Activated CD8-positive, alpha-beta memory T cell treated with anti-CD3 and anti-CD28 coated beads for 48 hours (primary cell): ENCODE results near the gene FABP2.
A peak's percentile ranks its signal among the peaks of the same experiment; 100 is the strongest.
"Not testable (repeated sequence)": the region's sequence is repeated elsewhere in the genome, so short reads cannot be mapped to it uniquely, and the experiment has no call there.

Experiments
- DNase-seq, 3 experiments: peaks; one replicate each; pipeline ENCODE4 v3.0.0-alpha.2; 2020; ENCODE audit warnings: low read depth in 2 of 3, low spot score in 2 of 3

The FABP2 gene

GRCh38 chr4:119321921-119322687, at the start of gene FABP2:
Gene FABP2 (minus strand): TSS chr4:119322138. CDS start chr4:119322102, 36 bp downstream.
- no peak for DNase-seq

DNA sequence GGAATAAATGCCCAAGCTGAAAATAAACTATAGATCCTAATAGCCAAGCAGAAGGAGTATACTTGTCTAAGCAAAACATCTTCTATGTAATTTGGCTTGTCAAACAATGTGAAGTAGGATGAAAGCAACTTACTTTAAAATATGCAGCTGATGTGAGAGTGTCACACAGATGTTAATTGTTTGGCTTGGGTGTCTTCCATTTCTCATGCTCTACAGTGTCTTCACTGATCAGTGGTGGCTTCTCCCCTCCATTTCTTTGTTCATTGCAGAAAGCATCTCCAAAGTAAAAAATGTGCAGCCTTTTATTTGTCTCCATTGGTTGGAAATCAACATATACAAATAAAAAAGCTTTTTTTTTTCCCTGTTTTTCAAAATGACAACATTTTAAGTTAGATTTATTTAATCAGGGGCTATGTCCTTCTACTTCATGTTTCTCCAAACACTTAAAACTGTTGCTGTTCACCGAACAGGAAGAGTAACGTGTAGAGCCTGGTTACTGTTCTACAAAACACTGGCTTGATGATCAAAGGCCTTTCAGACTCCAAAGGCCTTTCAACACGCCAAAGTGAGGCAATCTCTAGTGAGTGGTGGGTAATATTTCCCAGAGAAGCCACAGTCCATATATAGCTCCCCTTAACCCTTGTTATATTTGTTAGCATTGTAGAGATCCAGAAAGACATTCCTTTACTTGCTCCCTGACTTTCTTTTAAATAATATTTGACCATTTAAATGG, 49.2 kb upstream of the FABP2 start:
- DNase-seq: not testable (repeated sequence)

GRCh38 chr4:119370392-119370791, 48.5 kb upstream of the FABP2 start:
- DNase-seq: peak in 2 of 3 experiments; percentile 13 to 15

DNA sequence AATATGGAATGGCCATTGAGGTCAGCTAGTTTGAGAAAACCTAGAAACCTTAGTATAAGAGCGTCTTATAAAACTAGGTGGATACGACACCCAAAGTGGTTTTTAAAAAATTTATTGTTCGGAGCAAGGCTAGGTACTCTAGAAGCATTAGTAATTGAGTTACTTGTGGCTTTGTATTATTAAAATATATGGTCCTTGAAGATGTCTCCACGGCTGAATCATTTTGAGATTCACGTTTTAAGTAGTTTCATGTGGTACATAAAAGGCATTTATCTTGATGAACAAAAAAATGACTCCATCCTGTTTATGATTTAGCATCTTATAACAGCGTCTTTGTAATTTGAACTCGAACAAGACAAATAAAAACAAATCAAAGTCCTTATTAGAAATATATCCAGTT, 44.9 kb upstream of the FABP2 start:
- not testable (repeated sequence) for DNase-seq

DNA sequence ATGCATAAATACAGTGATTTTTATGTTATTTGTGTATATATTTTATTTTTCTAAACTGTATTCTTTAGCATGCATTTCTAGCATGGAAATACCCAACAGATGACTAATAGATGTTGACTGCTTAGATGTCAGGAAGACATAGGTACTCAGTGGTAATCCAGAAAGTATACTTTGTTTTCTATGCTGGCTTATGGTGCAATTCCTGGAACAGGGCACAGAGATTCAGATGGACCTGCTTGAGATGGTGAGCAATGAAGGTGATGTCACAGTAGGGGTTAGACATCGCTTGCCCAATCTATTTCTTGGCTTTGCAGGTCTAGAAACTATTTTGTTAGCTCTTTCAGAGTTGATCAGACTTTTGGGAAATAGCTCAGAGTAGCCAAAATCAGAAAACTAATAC, 42.3 kb upstream of the FABP2 start:
- not testable (repeated sequence) for DNase-seq

GRCh38 chr4:119363372-119363771, 41.4 kb upstream of the FABP2 start:
- DNase-seq: not testable (repeated sequence)

DNA sequence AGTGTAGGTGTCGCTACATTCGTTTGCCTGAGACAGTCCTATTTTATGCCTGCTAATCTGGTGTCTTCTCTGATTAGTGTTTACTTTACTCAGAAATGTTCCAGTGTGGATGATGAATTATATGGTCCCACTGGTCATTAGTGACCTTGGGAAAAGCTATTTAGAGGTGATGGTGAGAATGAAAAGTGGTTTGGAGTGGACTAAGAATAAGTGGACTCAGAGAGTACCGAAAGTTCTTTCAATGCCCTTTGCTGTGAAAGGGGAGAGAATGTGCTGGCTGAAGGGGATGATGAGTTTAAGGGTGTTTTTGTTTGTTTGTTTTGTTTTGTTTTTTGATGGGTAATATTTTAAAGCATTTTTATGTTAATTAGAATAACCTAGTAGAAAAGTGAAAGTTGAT, 40.5 kb upstream of the FABP2 start:
- DNase-seq: not testable (repeated sequence)

DNA sequence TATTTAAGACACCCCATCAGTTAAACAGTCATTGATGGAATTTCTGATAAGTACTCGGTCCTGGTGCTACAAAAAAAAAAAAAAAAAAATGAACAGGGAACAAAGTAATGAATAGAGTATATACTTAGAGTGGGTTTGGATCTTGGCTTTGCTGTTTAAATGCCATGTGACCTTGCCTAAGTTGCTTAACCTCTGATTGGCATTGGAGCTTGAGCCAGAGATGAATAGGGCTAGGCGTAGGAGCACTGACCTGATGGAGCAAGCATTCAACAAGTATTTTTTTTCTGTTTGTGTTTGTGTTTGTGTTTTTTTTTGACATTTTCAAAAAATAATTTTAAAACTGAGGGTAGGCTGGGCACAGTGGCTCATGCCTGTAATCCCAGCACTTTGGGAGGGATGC, 37.9 kb upstream of the FABP2 start:
- not testable (repeated sequence) for DNase-seq

DNA sequence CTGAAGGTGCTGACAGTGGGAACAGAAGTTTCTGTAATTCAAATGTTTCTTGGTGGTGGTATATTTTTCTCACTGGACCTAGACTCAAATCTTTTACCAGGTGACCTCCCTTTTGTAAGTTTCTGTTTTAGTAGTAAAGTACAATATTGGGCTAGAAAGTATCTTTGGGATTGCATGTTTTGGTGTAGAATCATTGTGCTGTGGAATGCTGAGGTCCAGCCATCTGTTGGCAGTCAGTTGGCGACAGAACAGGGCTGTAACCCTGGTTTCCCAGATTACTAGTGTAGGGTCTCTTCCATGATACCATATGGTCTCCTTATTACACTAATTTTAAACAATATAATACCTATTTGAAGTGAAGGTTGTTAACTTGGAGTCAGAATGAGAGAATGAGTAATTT, 34.9 kb upstream of the FABP2 start:
- DNase-seq: not testable (repeated sequence)

DNA sequence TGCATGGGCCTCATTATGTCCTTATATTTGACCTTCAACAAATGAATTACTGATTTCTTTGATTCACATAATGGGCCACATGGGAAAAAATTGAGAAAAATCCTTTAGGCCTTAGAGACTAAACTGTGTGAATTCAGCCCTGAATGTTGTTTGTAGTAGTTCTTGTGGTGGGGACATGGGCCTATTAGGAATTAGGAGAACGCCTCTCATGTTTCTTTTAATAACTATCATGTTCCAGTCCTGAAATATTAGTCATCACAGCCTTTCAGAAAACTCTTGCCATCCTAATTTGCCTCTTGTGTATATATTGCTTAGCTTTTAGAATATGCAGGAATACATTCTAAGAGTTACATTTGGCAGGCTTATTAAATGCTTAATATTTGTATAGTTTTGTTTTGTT, 34.1 kb upstream of the FABP2 start:
- DNase-seq: not testable (repeated sequence)

DNA sequence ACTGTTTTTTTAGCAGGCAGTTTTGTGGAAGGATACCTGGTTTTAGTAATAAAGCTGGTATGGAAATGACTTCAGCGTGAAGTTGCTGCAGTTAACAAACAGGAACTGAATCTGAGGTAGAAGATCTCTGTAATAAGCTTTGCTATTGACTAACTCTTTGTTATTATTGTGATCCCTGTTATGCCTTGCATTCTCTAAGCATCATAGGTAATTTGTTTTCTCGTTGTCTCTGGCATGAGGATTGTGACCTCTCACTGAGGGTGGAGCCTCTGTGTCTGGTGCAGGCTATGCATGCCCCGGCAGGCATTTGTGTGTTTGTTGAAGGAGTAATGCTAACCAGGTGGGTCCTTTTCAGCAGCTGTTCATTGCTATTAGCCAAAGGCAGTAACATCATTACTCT, 31.4 kb upstream of the FABP2 start:
- not testable (repeated sequence) for DNase-seq

- not testable (repeated sequence) for DNase-seq
These were observed 26.2 kb upstream of the FABP2 start for GRCh38 chr4:119348169-119348568.

DNA sequence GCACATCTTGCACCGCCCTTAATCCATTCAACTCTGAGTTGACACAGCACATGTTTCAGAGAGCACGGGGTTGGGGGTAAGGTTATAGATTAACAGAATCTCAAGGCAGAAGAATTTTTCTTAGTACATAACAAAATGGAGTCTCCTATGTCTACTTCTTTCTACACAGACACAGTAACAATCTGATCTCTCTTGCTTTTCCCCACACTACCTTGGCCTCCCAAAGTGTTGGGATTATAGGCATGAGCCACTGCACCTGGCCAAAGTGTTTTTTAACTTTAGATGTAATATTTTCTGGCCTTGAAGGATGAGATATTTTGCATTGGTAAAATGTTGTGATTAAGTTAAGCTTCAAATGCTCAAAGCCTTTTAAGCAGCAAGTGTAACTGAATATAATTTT, 21.4 kb upstream of the FABP2 start:
- DNase-seq: not testable (repeated sequence)

GRCh38 chr4:119339895-119340294, 18.0 kb upstream of the FABP2 start:
- DNase-seq: not testable (repeated sequence)

DNA sequence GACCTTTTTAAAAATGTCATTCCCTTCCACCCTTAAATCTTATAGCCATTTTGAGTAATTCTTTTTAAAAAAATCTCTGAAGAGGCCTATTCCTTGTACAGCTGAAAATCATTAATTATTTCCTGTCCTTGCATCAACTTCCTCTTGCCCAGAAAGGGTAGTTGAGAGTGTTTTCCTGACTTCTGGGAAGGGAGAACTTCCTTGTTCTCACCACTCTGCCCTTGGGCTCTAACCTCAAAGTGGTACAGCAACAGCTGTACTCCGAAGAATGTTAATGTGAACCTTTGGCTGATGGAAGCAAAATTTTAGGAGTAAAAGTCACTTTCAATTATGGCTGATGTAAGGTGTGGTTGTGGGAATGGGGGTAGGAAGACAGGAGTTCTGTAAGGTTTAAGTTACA, 15.1 kb upstream of the FABP2 start:
- no peak for DNase-seq

GRCh38 chr4:119336332-119336979, 14.5 kb upstream of the FABP2 start:
- not testable (repeated sequence) for DNase-seq

DNA sequence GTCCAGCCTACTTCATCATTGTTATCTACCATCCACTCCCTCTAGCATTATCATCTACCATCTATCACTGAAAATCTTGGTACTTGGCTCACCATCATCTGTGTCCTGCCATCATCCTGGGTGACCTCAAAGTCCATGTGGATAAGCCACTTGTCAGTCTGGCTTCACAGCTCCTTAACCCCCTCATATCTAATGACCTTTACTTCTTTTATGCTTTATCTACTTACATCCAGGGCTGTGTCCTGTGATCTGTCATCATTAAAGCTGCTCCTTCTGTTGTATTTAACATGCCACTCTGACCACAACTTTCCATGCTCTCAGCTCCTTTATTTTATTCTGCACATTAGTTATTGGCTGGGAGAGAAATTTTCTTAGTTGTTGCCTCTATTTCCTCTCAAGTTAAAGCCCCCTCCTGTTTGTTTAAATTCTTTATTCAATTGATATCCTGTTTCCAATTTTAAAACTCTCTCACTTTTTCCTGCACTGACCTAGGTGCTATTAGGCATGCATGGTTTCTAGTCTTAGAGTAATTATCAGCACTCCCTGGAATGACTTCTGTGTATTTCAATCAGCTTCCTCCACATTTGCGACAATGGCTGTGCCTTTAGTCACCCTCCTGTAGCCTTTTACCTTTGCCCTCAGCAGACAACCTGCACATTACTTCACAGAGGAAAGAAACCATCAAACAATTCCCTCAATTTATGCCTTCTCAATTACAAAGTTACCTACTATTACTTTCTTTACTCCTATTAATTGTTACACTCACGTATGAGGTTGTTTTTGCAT, 8.1 kb upstream of the FABP2 start:
- no peak for DNase-seq

DNA sequence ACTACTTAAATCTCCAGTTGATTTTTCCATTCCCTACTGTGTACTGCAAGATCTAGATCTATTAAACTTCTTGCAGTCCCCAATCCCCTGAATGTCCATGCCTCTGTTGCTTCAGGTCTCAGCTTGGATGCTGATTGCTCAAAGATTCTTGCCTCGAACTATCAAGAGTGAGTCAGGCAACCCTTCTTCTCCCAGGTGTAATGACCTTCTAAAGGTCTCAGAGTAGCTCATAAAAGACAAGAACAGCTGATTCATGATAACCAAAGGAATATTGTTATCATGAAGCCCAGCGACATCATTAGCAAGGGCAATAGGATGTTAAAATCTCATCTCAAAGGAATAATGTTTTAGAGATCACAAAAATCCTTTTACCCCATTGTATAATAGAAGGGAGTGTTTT, 6.8 kb upstream of the FABP2 start:
- no peak for DNase-seq

DNA sequence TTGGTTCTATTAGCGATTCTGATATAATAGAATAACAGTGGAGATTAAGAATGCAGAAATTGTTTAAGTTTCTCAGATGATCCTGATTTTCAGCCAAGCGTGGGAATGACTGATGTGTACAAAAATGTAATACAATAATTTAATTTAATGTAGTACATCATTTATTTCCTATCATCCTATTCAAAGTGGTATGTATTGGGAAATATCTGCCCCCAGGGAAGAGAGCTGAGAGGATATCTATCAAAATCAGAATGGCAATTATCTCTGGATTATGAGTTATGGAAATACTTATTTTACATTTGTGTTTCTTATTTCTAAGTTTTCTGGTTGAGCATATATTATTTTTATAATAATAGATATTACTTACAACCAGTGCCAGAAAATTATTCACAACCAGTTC, 3.9 kb downstream of the FABP2 start:
- DNase-seq: no peak

- no peak for DNase-seq
These were observed 6.9 kb downstream of the FABP2 start for GRCh38 chr4:119315036-119315435.

GRCh38 chr4:119314356-119314755, 7.6 kb downstream of the FABP2 start:
- DNase-seq: no peak
